Measurements from ENCODE around the gene MRPL37. TPM values are rescaled to one million over a fixed set of nuclear protein-coding genes. Genes with fewer than 3 reads are reported as not detected.

Gene MRPL37
- total RNA-seq, 2 donors from 2014 or later: 84.5 to 95.8 TPM

DNA sequence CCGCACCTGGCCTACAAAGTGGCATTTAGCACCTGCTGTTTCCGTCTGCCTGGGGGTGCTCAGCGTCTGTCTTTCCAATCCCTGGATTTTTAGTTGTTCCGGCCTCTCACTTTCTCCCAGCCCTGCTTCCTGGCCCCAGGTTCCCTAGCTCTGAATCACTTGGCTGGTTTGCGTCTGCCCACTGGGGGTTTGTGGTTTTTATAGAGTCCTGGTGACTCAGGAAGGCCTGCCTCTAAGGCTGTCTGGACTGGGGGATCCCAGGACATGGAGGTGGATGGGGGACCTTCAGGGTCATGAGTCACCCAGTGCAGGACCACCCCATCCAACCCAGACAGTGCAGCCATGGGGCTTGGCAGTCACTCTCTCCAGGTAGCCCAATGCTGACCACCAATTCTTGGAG is 53.5 kb downstream of the MRPL37 start:
- no peak overlapping the region for H3K4me3 Mint-ChIP-seq
- Histone ChIP-seq H3K4me1 (ENCODE audit: control insufficient read depth, insufficient read depth, low read length) (peaks cover 5% of the 10 kb centered on the region), H3K4me3 (ENCODE audit: low read length) (no peak overlapping the region), H3K36me3 (ENCODE audit: control insufficient read depth, insufficient read depth, low read length) (peaks cover 90% of the 10 kb centered on the region), H3K9me3 (ENCODE audit: control insufficient read depth, low read length) (no peaks in the 10 kb centered on the region), H3K27ac (ENCODE audit: low read depth, low read length) (no peak overlapping the region), H3K27me3 (ENCODE audit: control insufficient read depth, insufficient read depth, low read length, poor library complexity, severe bottlenecking) (no peaks in the 10 kb centered on the region), H3K9ac (ENCODE audit: extremely low read depth, low read length, poor library complexity, severe bottlenecking) (no peak overlapping the region)
- no peaks in the 10 kb centered on the region for H3K9me3 Mint-ChIP-seq
- peak overlapping the region; percentile 68 for H3K27ac Mint-ChIP-seq
- H3K4me1 Mint-ChIP-seq: peaks cover 15% of the 10 kb centered on the region
- TF ChIP-seq, protein P1, sequence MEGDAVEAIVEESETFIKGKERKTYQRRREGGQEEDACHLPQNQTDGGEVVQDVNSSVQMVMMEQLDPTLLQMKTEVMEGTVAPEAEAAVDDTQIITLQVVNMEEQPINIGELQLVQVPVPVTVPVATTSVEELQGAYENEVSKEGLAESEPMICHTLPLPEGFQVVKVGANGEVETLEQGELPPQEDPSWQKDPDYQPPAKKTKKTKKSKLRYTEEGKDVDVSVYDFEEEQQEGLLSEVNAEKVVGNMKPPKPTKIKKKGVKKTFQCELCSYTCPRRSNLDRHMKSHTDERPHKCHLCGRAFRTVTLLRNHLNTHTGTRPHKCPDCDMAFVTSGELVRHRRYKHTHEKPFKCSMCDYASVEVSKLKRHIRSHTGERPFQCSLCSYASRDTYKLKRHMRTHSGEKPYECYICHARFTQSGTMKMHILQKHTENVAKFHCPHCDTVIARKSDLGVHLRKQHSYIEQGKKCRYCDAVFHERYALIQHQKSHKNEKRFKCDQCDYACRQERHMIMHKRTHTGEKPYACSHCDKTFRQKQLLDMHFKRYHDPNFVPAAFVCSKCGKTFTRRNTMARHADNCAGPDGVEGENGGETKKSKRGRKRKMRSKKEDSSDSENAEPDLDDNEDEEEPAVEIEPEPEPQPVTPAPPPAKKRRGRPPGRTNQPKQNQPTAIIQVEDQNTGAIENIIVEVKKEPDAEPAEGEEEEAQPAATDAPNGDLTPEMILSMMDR (conservative IDR thresholded peaks at IDR 0.05): no peak
- DNase-seq: no peak
- H3K27me3 Mint-ChIP-seq (ENCODE audit: insufficient read depth): no peaks in the 10 kb centered on the region
- peaks cover 64% of the 10 kb centered on the region for H3K36me3 Mint-ChIP-seq (ENCODE audit: low read depth)
- 90 to 93% methylated on average over 3 to 5 of the region's 5 CpGs for WGBS, 2 experiments (ENCODE audit: insufficient coverage in 1 of 2, insufficient read length in 1 of 2)

DNA sequence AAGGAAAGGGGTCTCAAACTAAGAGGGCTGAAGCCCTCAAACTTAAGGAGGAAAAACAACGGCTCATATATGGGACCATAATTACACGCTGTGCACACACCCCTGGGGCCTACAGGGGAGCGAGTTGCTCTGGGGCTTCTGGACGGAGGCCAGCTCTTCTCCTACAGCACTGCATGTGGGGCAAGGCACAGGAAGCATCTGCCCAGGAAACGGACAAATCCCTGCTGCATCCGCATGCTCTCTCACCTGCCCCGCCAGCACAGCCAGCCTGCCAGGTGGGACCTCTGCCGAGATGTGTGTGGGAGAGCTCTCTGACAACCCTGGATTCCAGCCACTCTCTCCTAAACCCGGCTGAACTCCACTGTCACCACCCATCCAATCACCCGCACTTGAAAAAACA is 54.1 kb downstream of the MRPL37 start:
- peak overlapping the region; percentile 19 for H3K27ac ChIP-seq (ENCODE audit: low read depth, low read length)
- Mint-ChIP-seq H3K36me3 (ENCODE audit: low read depth) (peaks cover 62% of the 10 kb centered on the region), H3K4me1 (peaks cover 16% of the 10 kb centered on the region), H3K4me3 (no peak overlapping the region), H3K27me3 (ENCODE audit: insufficient read depth) (no peaks in the 10 kb centered on the region), H3K27ac (peak overlapping the region; percentile 68), H3K9me3 (no peaks in the 10 kb centered on the region)
- 94 to 97% methylated on average over 9 to 10 of the region's 10 CpGs for WGBS, 2 experiments (ENCODE audit: insufficient coverage in 1 of 2, insufficient read length in 1 of 2)
- H3K4me1 ChIP-seq (ENCODE audit: control insufficient read depth, insufficient read depth, low read length): peaks cover 5% of the 10 kb centered on the region
- DNase-seq: no peak
- peaks cover 90% of the 10 kb centered on the region for H3K36me3 ChIP-seq (ENCODE audit: control insufficient read depth, insufficient read depth, low read length)
- no peak overlapping the region for H3K4me3 ChIP-seq (ENCODE audit: low read length)
- TF ChIP-seq, protein P1 (conservative IDR thresholded peaks at IDR 0.05): no peak
- H3K9ac ChIP-seq (ENCODE audit: extremely low read depth, low read length, poor library complexity, severe bottlenecking): no peak overlapping the region
- no peaks in the 10 kb centered on the region for H3K27me3 ChIP-seq (ENCODE audit: control insufficient read depth, insufficient read depth, low read length, poor library complexity, severe bottlenecking)
- no peaks in the 10 kb centered on the region for H3K9me3 ChIP-seq (ENCODE audit: control insufficient read depth, low read length)

DNA sequence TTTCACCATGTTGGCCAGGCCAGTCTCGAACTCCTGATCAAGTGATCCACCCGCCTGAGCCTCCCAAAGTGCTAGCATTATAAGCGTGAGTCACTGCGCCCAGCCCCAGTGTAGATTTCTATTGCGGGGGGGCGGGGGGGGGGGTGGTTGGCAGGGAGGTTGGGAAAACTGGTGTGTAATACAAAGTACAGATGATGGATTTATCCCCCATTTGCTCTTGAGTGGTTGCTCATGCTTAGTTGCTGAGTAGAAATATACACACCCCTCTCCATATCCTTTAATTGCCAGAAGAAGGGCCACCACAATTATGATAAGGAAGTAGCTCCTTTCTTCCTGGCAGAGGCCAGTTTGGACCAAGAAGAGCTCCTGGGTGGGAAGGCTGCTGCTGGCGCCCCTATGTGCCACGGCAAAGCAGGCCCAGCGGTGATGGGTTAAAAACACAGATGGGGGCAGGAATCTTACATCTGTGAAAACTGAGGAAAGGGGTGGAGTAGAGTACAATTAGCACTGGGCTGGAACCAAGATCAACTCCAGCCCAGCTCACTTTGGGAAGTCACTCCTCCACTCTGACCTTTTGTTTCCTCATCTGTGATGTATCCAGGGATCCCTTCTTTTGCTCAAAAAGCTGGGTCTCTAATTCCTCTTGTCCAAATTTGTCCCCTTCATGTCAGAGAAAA is 55.2 kb downstream of the MRPL37 start:
- Histone ChIP-seq H3K4me1 (ENCODE audit: control insufficient read depth, insufficient read depth, low read length) (peaks cover under 1% of the 10 kb centered on the region), H3K9me3 (ENCODE audit: control insufficient read depth, low read length) (no peaks in the 10 kb centered on the region), H3K9ac (ENCODE audit: extremely low read depth, low read length, poor library complexity, severe bottlenecking) (no peak overlapping the region), H3K27ac (ENCODE audit: low read depth, low read length) (no peak overlapping the region), H3K4me3 (ENCODE audit: low read length) (no peak overlapping the region), H3K36me3 (ENCODE audit: control insufficient read depth, insufficient read depth, low read length) (peaks cover 92% of the 10 kb centered on the region), H3K27me3 (ENCODE audit: control insufficient read depth, insufficient read depth, low read length, poor library complexity, severe bottlenecking) (no peaks in the 10 kb centered on the region)
- DNase-seq: no peak
- peaks cover 16% of the 10 kb centered on the region for H3K4me1 Mint-ChIP-seq
- H3K4me3 Mint-ChIP-seq: no peak overlapping the region
- H3K36me3 Mint-ChIP-seq (ENCODE audit: low read depth): peaks cover 64% of the 10 kb centered on the region
- H3K27ac Mint-ChIP-seq: no peak overlapping the region
- no peaks in the 10 kb centered on the region for H3K27me3 Mint-ChIP-seq (ENCODE audit: insufficient read depth)
- TF ChIP-seq, protein P1 (conservative IDR thresholded peaks at IDR 0.05): no peak
- 92 to 100% methylated on average over 2 to 9 of the region's 9 CpGs for WGBS, 2 experiments (ENCODE audit: insufficient coverage in 1 of 2, insufficient read length in 1 of 2)
- no peaks in the 10 kb centered on the region for H3K9me3 Mint-ChIP-seq
